Activated CD4-positive, CD25-positive, alpha-beta regulatory T cell treated with anti-CD3 and anti-CD28 coated beads, Interleukin-2, amount 50 U/mL, for 16 hours (primary cell): ENCODE results near the gene BLVRB.
A peak's percentile ranks its signal among the peaks of the same experiment; 100 is the strongest.
"Not testable (repeated sequence)": the region's sequence is repeated elsewhere in the genome, so short reads cannot be mapped to it uniquely, and the experiment has no call there.

ENCODE experiments used
- DNase-seq: peaks from one replicate; pipeline ENCODE4 v3.0.0-alpha.2; 2020; ENCODE audit warnings: low read depth, low spot score

Gene BLVRB

DNA sequence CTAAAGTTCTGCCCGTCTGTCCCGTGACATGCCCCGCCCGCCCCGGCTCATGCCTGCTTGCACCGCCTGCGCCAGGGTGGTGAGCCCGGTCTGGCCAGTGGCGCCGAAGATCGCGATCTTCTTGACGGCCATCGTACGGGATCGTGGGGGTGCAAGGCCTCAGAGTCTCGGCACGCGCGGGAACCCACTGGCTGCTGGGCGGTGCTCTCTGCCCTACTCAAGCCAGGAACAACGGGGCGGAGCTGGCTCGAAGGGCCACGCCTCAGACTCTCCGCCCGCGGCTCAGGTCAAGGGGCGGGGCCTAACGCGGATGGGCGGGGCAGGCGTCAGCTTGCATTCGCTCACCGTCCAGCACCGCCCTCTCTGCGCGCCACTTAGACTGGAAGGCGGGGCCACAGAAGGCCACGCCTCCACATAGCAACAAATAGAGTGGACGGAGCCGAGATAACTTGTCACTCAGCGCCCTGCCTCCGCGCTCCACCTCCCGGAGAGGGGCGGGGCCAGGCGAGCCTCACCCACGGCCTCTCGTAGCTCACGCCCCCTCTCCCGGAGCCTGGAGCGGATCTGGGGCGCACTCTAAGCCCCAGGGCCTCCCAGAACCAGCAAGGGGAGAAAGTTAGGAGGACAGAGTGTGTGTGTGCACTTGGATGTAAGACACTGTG, at the start of gene BLVRB:
BLVRB (minus strand) TSS at position 189 of the 662 bp plus-strand sequence; CDS start at position 132, 57 bp downstream.
- peak; percentile 97 for DNase-seq

GRCh38 chr19:40513741-40514315, 48.3 kb upstream of the BLVRB start:
- no peak for DNase-seq

DNA sequence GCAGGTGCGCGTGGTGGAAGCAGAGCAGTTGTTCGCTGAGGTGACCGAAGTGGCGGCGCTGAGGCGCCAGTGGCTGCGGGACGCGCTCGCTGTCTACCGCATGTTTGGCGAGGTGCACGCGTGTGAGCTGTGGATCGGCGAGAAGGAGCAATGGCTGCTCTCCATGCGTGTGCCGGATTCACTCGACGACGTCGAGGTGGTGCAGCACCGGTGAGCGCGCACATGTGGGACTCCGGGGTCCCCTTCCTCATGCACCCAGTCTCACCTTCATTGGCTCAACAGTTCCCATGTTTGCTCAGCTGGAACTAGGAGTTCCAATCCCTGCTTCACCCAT, 47.8 kb upstream of the BLVRB start:
- no peak for DNase-seq

DNA sequence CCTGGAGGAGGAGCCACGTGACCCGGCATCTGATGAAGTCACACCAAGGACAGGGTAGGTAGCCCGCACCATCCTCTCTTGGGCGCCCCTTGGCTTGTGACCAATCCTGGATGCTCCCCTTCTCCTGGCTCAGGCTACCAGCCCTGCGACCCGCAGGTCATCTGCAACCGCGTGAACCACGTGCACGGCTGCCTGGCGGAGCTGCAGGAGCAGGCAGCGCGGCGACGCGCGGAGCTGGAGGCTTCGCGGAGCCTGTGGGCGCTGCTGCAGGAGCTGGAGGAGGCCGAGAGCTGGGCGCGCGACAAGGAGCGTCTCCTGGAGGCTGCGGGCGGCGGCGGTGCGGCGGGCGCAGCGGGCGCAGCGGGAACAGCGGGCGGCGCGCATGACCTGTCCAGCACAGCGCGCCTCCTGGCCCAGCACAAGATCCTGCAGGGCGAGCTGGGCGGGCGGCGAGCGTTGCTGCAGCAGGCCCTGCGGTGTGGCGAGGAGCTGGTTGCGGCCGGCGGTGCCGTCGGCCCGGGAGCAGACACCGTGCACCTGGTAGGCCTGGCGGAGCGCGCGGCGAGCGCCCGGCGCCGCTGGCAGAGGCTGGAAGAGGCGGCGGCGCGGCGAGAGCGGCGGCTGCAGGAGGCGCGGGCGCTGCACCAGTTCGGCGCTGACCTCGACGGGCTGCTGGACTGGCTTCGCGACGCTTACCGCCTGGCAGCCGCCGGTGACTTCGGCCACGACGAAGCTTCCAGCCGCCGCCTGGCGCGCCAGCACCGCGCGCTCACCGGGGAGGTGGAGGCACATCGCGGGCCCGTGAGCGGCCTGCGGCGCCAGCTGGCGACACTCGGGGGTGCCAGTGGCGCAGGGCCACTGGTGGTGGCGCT, 47.2 kb upstream of the BLVRB start:
- DNase-seq, result no peak

DNA sequence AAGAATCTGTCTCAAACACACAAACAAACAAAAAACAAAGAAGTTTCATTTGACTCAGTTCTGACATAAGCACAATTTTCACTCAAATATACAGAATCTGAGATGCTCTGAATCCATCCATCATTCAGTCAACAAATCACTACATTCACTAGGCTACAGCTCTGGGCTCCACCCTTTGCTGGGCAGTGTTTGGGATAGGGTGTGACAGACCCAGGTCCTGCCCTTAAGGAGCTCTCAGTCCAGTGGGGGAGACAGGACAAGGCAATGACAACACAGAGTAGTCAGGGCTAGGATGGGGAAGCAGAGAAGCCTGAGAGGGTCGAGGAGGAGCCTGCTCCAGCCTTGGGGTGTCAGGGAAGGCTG, 46.5 kb upstream of the BLVRB start:
- no peak for DNase-seq

DNA sequence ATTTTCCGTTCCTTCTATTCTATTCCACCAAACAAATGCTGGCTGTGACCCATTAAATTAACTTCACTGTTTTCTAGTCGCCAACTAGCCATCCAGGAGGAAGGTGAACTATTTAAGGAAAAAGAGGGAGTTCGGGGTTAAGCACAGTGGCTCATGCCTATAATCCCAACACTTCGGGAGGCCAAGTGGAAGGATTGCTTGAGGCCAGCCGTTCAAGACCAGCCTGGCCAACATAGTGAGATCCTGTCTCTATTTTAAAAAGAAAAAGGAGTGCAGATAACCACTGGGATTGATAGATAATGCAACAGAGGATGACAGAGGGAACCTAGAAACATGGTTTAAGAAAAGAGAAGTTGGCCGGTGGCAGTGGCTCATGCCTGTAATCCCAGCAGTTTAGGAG, 45.9 kb upstream of the BLVRB start:
- DNase-seq, result no peak

- no peak for DNase-seq
Measured at GRCh38 chr19:40510526-40511115, 45.1 kb upstream of the BLVRB start.

DNA sequence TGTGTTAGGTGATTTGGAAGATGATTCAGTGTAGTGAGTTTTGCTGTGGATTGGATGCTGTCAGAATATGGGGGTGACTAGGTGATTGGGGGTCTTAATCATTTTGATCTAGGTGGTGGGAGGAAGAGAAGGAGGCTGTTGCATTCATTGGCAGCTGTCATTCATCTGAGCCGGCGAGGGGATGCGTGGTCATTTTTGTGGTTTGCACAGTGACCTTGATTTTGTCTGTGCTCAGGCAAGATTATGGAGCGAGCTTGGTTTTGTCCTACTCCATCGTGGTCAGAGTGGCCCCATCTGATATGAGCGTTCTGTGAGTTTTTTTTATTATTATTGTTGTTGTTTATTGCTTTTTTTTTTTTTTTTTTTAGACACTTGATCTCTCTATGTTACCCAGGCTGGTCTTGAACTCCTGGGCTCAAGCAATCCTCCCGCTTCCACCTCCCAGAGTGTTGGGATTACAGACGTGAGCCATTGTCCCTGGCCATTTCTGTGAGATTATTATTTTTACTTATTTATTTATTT, 43.3 kb upstream of the BLVRB start:
- no peak for DNase-seq

DNA sequence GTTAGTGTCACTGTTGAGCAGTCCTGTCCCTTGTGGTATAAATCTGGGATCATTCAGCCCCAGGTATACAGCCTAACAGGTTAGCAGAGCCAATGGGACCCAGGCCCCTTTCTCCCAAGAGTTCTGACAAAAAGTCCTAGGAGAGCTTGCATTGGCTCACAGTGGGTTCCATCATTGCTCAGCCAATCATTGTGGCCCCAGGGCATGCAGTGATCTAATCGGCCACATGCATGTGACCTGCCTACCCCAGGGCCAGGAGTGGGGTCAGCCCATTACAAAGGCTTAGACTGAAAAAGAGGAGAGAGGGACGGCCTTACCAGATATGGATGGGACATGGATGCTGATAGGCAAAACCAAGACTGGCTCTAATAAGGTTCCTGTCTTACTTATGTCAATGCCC, 42.3 kb upstream of the BLVRB start:
- DNase-seq, result no peak

- DNase-seq, result no peak
Measured at GRCh38 chr19:40506099-40506498, 40.6 kb upstream of the BLVRB start.

- no peak for DNase-seq
Measured at GRCh38 chr19:40503320-40503695, 37.8 kb upstream of the BLVRB start.

GRCh38 chr19:40502647-40503319, 37.2 kb upstream of the BLVRB start:
- no peak for DNase-seq

DNA sequence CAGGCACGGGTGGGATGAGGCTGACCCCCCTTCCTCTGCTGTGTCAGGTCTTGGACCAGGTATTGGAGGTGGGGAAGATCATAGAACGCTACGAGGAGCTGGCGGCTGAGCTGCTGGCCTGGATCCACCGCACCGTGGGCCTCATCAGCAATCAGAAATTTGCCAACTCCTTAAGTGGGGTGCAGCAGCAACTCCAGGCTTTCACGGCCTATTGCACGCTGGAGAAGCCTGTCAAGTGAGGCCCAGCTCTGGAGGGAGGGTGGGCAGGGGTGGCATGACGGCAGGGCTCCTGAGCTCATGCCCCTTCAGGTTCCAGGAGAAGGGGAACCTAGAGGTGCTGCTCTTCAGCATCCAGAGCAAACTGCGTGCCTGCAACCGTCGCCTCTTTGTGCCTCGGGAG, 36.5 kb upstream of the BLVRB start:
- no peak for DNase-seq

DNA sequence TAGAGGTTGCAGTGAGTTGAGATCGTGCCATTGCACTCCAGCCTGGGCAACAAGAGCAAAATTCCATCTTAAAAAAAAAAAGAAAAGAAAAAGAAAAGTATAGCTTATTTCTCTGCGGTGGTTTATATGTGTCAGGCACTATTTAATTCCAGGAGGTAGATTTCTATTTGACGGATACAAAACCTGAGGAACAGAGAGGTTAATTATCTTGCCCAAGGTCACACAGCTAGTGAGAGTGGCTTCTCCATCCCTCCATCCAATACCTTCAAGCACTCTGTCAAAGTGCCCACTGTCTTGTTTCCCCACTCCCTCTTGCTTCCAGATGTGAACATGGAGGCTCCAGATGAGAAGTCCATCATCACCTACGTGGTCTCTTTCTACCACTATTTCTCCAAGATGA, 36.1 kb upstream of the BLVRB start:
- no peak for DNase-seq

DNA sequence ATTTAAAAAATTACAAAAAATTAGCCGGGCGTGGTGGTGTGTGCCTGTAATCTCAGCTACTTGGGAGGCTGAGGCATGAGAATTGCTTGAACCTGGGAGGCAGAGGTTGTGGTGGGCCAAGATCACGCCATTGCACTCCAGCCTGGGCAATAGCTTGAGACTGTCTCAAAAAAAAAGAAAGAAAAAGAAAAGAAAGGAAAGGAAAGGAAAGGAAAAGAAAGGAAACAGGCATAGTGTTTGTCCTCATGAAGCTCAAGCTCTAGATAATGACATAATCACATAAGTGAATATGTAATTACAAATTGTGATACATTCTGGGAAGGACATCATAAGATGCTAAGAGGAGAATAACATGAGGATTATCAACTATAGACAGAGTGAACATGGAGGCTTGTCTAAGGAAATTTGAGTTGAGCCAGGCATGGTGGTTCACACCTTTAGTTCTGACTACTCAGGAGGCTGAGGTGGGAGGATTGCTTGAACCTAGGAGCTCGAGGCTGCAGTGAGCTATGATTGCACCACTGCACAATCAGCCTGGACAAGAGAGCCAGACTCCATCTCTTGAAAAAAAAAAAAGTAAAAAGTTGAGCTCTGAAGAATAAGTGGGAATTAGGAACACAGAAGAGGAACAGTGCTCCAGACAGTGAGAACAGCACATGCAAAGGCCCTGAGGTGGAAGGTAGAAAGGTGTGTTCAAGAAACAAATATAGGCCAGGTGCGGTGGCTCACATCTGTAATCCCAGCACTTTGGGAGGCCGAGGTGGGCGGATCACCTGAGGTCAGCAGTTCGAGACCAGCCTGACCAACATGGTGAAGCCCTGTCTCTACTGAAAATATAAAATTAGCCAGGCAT, 35.4 kb upstream of the BLVRB start:
- DNase-seq, result not testable (repeated sequence)

DNA sequence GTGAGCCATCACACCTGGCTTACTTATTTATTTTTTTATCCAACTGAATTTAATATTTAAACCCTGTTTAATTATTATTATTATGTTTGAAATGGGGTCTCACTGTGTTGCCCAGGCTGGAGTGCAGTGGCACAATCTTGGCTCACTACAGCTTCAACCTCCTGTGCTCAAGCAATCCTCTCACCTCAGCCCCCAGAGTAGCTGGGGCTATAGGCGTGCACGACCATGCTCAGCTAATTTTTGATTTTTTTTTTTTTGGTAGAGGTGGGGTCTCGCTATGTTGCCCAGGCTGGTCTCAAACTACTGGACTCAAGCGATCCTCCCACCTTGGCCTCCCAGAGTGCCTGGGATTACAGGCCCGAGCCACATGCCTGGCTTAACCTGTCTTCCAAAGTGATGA, 33.8 kb upstream of the BLVRB start:
- DNase-seq, result no peak

- no peak for DNase-seq
Measured at GRCh38 chr19:40497214-40497613, 31.7 kb upstream of the BLVRB start.

DNA sequence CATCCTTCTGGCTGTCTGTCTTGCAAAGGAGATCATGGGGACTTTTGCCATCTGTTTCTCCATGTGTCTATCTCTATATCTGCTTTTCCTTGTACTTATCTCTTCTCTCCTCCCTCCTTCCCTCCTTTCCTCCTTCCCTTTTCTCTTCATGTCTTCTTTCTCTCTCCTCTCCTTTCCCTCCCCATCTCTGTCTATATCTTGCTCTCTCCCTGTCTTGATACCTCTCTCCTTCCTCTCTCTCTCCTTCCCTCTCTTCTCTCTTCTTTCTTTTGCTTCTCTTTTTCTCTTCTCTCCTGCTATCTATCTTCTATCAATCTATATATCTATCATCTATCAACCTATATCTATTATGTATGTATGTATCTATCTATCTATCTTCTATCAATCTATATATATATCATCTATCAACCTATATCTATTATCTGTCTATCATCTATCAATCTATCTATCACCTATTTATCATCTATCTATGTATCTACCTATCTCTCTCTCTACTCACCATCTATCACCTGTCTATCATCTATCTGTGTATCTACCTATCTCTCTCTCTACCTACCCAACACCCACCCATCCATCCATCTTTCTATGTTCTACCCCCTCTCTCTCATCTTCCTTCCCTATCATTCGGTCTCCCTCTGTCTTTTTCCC, 28.8 kb upstream of the BLVRB start:
- no peak for DNase-seq

DNA sequence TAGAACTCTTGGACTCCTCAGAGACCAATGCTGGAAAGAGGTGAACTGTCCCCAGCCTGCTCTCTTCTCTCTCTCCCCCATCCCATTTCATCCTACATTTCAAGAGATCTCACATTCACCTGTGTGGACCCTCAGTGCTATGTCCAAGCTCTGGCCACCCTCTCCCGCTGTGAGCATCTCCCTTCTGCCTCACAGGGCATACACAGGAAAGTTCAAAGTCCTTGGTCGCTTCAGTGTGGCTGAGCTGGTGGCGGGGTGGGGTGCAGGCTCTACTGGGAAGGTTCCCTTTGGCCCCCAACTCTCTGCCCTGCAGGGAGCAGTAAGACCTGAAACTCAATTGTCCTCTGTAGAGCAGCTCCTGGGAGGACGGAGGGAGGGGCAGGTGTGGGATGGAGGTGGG, 28.2 kb upstream of the BLVRB start:
- DNase-seq, result no peak

DNA sequence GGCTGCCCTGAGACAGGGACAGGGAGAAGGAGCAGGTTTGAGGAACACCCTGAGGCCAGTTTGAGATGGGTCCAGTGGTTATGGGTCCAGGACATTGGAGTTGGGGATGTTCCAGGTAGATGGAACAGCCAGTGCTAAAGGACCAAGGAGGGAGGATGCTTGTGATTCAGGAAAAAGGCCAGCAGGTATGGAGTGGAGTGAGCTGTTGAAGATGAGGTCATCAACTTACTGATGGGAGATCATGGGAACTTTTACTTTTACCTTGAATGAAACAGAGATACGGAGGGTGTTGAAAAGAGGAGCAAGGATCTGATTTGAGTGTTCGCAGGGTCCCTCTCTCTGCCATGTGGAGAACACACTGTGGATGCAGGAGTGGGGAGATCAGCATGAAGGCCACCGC, 26.7 kb upstream of the BLVRB start:
- DNase-seq, result no peak

GRCh38 chr19:40489882-40490230, 24.3 kb upstream of the BLVRB start:
- DNase-seq, result no peak
